ENCODE results near the gene POPDC2.

GRCh38 chr3:119673875-119674274 lies 13.5 kb upstream of the POPDC2 start:
- TF ChIP-seq POLR2AphosphoS5 (IDR thresholded peaks at IDR 0.05; ENCODE audit: low read depth, low read length), result no peak
- no peak for TF ChIP-seq RAD21 (IDR thresholded peaks at IDR 0.05; ENCODE audit: low read length)
- no peak for TF ChIP-seq CTCF (IDR thresholded peaks at IDR 0.05)
- no peak for TF ChIP-seq MAX (IDR thresholded peaks at IDR 0.05; ENCODE audit: low read depth)
